ENCODE measurements around the gene NVL. TPM values are rescaled to one million over a fixed set of nuclear protein-coding genes. Genes with fewer than 3 reads are reported as not detected.

The NVL gene
- total and polyA plus RNA-seq, 2 of the 8 experiments (the other 6 are each of a cell fraction or from before 2014, with no cell fraction given) = 22.7 to 45.8 TPM

DNA sequence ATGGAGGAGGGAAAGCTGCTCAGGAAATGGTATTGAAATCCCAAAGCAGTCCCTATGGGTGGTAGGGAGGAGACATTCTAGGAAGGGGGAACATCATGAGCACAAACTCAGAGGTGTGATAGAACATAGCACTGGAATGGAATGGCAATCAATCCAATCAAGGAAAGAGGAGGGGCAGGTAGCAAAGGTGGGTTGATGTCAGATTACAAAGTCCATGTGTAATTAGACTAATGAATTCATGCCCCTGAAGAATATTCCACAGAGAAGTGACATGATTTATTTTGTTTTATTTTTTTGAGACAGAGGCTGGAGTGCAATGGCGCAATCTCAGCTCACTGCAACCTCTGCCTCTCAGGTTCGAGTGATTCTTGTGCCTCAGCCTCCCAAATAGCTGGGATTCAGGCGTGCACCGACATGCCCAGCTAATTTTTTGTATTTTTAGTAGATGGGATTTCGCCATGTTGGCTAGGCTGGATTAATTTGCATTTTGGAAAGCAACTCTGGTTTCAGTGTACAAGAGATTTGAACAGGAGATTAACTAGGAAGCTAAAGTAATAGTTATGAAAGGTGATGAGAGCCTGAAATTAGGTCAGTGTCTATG is 110.9 kb downstream of the NVL start (continued):
- TF ChIP-seq RFX5 (IDR thresholded peaks at IDR 0.05; ENCODE audit: borderline replicate concordance, low read depth, low read length) (no peak), SUZ12 (IDR thresholded peaks at IDR 0.05; ENCODE audit: low read length) (no peak)

Data from H1 (cell line).